Adrenal gland (tissue), 12 donors: ENCODE measurements around the gene PRKN. TPM values are rescaled to one million over a fixed set of nuclear protein-coding genes. Genes with fewer than 3 reads are reported as not detected.

ENCODE experiments used
- DNase-seq, 7 donors: peaks; one replicate each; pipeline ENCODE4 v3.0.0-alpha.2; 2019 to 2020
- H3K27ac ChIP-seq, 5 donors: fragments of 200-600 bp; sonication (generic) in 4 of 5; 1 replicate in 3 of 5; 2 replicates in 2 of 5; pipeline versions ENCODE4 v1.5.1 to v1.8.0; 2016 to 2020; ENCODE audit warnings: mild to moderate bottlenecking in 1 of 5
- H3K27me3 ChIP-seq: fragments of 200-600 bp; 2 replicates; pipeline ENCODE4 v1.8.0; 2021
- H3K36me3 ChIP-seq, 2 donors: fragments of 200-600 bp; replicated peaks in 1 of 2; 1 replicate in 1 of 2; 2 replicates in 1 of 2; pipeline versions ENCODE4 v1.5.1 to v1.8.0; 2018 to 2022
- H3K4me1 ChIP-seq, 2 donors: fragments of 200-600 bp; replicated peaks in 1 of 2; 1 replicate in 1 of 2; 2 replicates in 1 of 2; pipeline versions ENCODE4 v1.5.1 to v1.8.0; 2018 to 2021
- H3K4me3 ChIP-seq, 4 donors: fragments of 200-600 bp; sonication (generic) in 3 of 4; one replicate each; pipeline ENCODE4 v1.5.1; 2016 to 2018
- H3K9me3 ChIP-seq, 3 donors: fragments of 200-600 bp; sonication (generic) in 1 of 3; replicated peaks in 1 of 3; 1 replicate in 2 of 3; 2 replicates in 1 of 3; pipeline versions ENCODE4 v1.5.1 to v1.8.0; 2016 to 2021
- POLR2A ChIP-seq, 2 donors: fragments of 450-650 bp; IDR thresholded peaks; one replicate each; pipeline ENCODE4 v1.6.1; 2017; ENCODE audit warnings: antibody characterized with exemption in 2 of 2, mild to moderate bottlenecking in 2 of 2, moderate library complexity in 1 of 2
- WGBS, 4 donors: extraction: QIAGEN DNeasy Blood & Tissue Kit in 2 of 4; methylation state at CpG; one replicate each; pipeline versions ENCODE4 v1.1.5 to v1.1.7; 2013 to 2017; 5-methylcytosine and 5-hydroxymethylcytosine counted together
- intact Hi-C, 2 donors: fragments of 100-400 bp; cut with DNase I; formaldehyde crosslinking; loops; one replicate each; pipeline versions ENCODE4 v1.14.1 to v1.15.0; 2022 to 2023
- polyA plus RNA-seq, 3 donors: library from polyadenylated mRNA; stranded (reverse); fragments of 200-250 nt in 2 of 3; fragments of 350-450 nt in 1 of 3; fragmentation: Illumina TruSeq in 1 of 3; extraction: RNeasy Lipid Tissue Mini Kit (QIAGEN cat#74804) in 1 of 3; gene quantifications; one replicate each; pipeline ENCODE4 v1.2.3, GENCODE V29; 2013 to 2014
- total RNA-seq, 9 donors: library from RNA; depleted of rRNA in 4 of 9; stranded (reverse); fragments of >200 nt in 4 of 9; fragments of 120-200 nt in 1 of 9; fragmentation: NEBNext Ultra II Directional in 1 of 9; extraction: Animal tissue kit (Norgen Biotek cat#: 25700) in 1 of 9; gene quantifications; one replicate each; pipeline versions ENCODE4 v1.1.0 to v1.2.4, GENCODE V29; 2013 to 2023
- TF ChIP-seq, protein P1 (sequence below), 6 experiments: fragments of 450-650 bp in 4 of 6; fragments of 200-600 bp in 2 of 6; sonication (generic) in 1 of 6; IDR thresholded peaks; 1 replicate in 5 of 6; 2 replicates in 1 of 6; pipeline versions ENCODE4 v1.5.1 to v1.8.0; 2016 to 2021; ENCODE audit warnings: antibody characterized with exemption in 6 of 6, mild to moderate bottlenecking in 2 of 6, moderate library complexity in 1 of 6
- donor health status: healthy with polysubstance abuse.
- donor health status: Bipolar disorder and iron deficiency.
- donor health status: DM: yes; HTN: yes; CAD: no.
- donor health status: DM: no; HTN: no; CAD: no.
- donor health status: DM: no; HTN: no; CAD: no.
- donor health status: DM: yes; HTN: yes; CAD: no.

Gene PRKN
- total and polyA plus RNA-seq, 12 donors = 1.9 to 159 (median 13.3) TPM

DNA sequence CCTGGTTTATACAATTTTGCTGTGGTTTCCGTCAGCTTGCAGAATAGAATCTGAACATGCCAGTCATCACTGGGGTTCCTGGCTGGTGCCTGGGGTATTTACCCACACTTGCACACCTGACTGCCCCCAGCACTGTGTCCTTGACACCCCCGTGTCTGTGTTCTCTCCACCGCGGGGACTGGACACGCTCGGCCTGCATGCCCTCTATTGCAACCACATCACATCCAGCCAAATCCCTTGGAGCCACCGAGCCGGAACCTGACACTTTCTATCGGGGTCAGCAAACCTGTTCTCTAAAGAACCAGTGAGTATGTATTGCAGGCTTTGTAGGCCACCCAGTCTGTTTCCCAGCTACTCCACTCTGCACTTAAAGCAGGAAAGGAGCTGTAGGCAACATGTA is 527.5 kb downstream of the PRKN start:
- WGBS, 4 donors = 92 to 98% (median 94%) methylated on average over 9 of the region's 9 CpGs
- intact Hi-C loops = no loop called here
- DNase-seq = no peak

DNA sequence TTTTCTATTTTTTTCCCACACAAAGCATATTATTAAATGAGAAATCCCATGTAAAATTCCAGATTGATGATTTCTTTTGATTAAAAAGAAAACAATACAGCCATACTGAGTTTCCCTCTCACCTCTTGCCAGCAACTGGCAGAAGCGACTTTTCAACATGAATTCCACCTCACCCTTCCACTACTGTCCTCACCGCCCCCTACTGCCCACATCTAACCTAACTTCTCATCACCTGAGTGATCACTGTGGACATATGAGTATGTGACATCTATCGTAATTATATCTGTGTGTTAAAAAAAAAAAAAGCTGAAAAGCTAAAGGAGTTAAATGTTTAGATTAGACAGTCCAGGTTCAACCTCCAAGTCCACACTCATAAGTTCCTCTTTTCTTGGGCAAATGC is 528.6 kb downstream of the PRKN start:
- 92 to 98% (median 94%) methylated on average over 3 of the region's 3 CpGs for WGBS, 4 donors

More for the DNA sequence above, 527.5 kb downstream of the PRKN start:
- H3K27me3 ChIP-seq = no peaks in the 10 kb centered on the region
- no peaks in the 10 kb centered on the region for H3K9me3 ChIP-seq
- TF ChIP-seq, protein P1, sequence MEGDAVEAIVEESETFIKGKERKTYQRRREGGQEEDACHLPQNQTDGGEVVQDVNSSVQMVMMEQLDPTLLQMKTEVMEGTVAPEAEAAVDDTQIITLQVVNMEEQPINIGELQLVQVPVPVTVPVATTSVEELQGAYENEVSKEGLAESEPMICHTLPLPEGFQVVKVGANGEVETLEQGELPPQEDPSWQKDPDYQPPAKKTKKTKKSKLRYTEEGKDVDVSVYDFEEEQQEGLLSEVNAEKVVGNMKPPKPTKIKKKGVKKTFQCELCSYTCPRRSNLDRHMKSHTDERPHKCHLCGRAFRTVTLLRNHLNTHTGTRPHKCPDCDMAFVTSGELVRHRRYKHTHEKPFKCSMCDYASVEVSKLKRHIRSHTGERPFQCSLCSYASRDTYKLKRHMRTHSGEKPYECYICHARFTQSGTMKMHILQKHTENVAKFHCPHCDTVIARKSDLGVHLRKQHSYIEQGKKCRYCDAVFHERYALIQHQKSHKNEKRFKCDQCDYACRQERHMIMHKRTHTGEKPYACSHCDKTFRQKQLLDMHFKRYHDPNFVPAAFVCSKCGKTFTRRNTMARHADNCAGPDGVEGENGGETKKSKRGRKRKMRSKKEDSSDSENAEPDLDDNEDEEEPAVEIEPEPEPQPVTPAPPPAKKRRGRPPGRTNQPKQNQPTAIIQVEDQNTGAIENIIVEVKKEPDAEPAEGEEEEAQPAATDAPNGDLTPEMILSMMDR (IDR thresholded peaks at IDR 0.05) = no peak
- TF ChIP-seq POLR2A (IDR thresholded peaks at IDR 0.05) = no peak
- no peaks in the 10 kb centered on the region for H3K4me1 ChIP-seq
- no peaks in the 10 kb centered on the region for H3K36me3 ChIP-seq
- H3K4me3 ChIP-seq = no peak overlapping the region
- H3K27ac ChIP-seq = no peak overlapping the region

DNA sequence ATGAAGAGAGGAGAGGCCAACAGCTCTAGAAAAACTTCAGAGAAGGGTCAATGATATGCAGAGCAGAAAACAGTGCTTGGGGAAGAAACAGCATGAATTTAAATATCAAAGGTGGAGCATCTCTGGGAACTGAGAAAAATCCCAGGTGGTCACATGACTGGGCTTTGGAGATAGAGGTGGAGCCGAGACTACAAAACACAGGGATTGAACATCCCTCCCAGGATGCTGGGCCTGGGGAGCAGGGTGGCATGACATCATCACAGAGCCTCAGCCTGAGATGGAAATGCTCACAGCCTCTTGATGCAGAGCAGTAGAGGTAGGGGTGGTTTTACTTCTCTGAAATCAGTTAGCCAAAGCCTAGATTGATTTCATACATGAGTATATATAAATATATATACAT is 529.5 kb downstream of the PRKN start:
- intact Hi-C loops = no loop called here
- H3K36me3 ChIP-seq = no peaks in the 10 kb centered on the region
- no peaks in the 10 kb centered on the region for H3K27me3 ChIP-seq
- H3K4me3 ChIP-seq = no peak overlapping the region
- H3K4me1 ChIP-seq = no peaks in the 10 kb centered on the region
- H3K27ac ChIP-seq = no peak overlapping the region
- DNase-seq = no peak
- 82 to 98% (median 90%) methylated on average over 1 of the region's 1 CpG for WGBS, 4 donors
- no peak for TF ChIP-seq POLR2A (IDR thresholded peaks at IDR 0.05)
- TF ChIP-seq, protein P1 (IDR thresholded peaks at IDR 0.05) = no peak
- H3K9me3 ChIP-seq = no peaks in the 10 kb centered on the region

More for the DNA sequence above, 528.6 kb downstream of the PRKN start:
- no peaks in the 10 kb centered on the region for H3K36me3 ChIP-seq
- H3K27ac ChIP-seq = no peak overlapping the region
- no peak for DNase-seq
- no peaks in the 10 kb centered on the region for H3K4me1 ChIP-seq
- no peak overlapping the region for H3K4me3 ChIP-seq
- no peaks in the 10 kb centered on the region for H3K27me3 ChIP-seq
- no peaks in the 10 kb centered on the region for H3K9me3 ChIP-seq
- TF ChIP-seq, protein P1 (IDR thresholded peaks at IDR 0.05) = no peak
- TF ChIP-seq POLR2A (IDR thresholded peaks at IDR 0.05) = no peak
- intact Hi-C loops = no loop called here

DNA sequence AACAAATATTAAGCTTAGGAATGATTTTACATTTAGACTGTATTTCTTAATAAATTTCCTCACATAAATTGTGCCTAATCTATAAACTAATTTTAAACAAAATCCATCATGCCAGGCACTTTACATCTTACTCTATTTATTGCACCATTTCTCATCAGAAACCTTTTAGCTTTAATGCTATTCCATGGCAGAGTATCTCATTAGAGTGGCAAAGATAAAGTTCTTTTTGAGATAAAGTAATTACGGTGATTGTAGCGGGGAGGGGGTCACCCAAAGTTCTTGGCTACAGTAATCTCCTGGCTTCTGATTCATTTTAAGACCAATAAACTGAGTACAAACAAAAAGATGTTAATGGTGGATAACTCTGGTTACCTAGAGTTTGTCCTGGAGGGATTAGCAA is 532.1 kb downstream of the PRKN start:
- TF ChIP-seq POLR2A (IDR thresholded peaks at IDR 0.05) = no peak
- TF ChIP-seq, protein P1 (IDR thresholded peaks at IDR 0.05) = no peak

More for the DNA sequence above, 532.1 kb downstream of the PRKN start:
- H3K9me3 ChIP-seq = no peaks in the 10 kb centered on the region
- no peak overlapping the region for H3K4me3 ChIP-seq
- H3K36me3 ChIP-seq = no peaks in the 10 kb centered on the region
- no peaks in the 10 kb centered on the region for H3K4me1 ChIP-seq
- DNase-seq = no peak
- no peaks in the 10 kb centered on the region for H3K27me3 ChIP-seq
- WGBS, 4 donors = 69 to 83% (median 77%) methylated on average over 2 of the region's 2 CpGs
- H3K27ac ChIP-seq = no peak overlapping the region
- intact Hi-C loops = no loop called here
